OCI-LY1 (cell line): ENCODE data around the gene PRR16.

Experiments
- CTCF ChIP-seq: fragments of 200-600 bp; sonication (generic), shearing (Covaris generic); IDR thresholded peaks from 2 replicates; pipeline ENCODE4 v1.5.1; 2017; ENCODE audit warnings: mild to moderate bottlenecking, antibody characterized with exemption, low read length, moderate library complexity, mixed read lengths
- EZH2 ChIP-seq: fragments of 200-600 bp; sonication (generic), shearing (Covaris generic); IDR thresholded peaks from 2 replicates; pipeline ENCODE4 v1.8.0; 2017; ENCODE audit warnings: borderline replicate concordance, mixed run types, mild to moderate bottlenecking, antibody characterized with exemption, low read length, moderate library complexity, mixed read lengths

- TF ChIP-seq CTCF (no peak), EZH2 (no peak)
Measured at GRCh38 chr5:120436996-120437395, 27.1 kb upstream of the PRR16 start.
